ENCODE measurements around the gene MYO1C. TPM values are rescaled to one million over a fixed set of nuclear protein-coding genes. Genes with fewer than 3 reads are reported as not detected.
"Not testable (repeated sequence)": the region's sequence is repeated elsewhere in the genome, so short reads cannot be mapped to it uniquely, and the experiment has no call there.

Gene MYO1C
- total RNA-seq, 1 donor from 2014 or later, result 552 TPM

DNA sequence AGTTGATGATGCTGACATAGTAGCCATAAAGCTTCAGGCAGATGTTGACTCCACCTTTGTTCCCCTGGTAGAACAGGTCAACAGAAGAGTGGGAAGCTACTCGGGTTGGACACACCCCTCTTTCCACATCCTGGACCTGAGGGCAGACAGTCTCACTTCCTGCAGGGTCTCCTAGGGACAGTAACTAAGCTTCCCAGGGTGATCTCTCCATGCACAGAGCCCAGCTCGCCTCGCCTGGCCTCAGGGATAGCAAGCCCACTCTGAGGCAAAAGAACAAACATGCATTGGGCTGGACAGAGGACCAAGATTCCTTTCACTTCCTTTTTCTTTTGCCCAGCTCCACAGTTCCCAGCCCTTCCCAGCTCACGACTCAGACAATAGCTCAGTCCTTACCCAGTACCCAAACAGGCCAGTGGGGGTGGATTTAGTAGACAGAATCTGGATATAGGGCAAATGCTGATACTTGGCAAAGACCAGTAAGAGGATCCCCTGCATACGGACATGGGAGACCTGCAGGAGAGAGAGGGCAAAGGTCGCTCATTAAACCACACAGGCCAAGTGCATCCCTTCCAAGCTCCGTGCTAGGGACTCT lies 16.9 kb upstream of the MYO1C start:
- DNase-seq (ENCODE audit: low spot score), result no peak

- not testable (repeated sequence) for DNase-seq (ENCODE audit: low spot score)
Measured at GRCh38 chr17:1508709-1509108, 16.2 kb upstream of the MYO1C start.

DNA sequence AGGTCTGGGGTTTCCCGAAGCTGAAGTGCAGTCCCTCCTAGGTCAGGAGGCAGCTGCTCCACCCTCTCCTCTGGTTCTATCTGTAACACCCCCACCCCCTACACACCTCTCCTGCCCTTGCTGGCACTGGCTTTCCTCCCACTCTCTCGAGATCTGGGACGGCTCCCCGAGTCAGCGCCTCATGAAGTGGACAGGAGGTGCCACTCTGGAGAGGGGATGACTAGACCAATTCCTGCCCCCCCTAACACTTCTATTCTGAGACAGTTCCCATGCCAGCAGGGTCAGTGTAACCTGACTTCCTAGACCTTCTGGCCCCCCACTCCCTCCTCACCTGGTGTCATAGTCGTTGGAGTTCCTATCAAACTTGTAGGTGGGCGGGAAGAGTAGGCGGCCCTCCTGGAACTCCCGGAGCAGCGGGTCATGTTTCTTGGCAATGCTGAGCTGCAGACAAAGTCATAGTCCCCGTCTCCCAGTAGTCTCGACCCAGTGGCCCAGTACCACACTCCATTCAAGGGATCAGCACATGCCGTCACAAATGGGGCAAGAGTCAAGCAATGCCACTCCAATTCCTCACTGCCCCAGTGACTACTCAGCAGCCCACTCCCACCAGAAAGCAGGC lies 14.3 kb upstream of the MYO1C start:
- no peak for DNase-seq (ENCODE audit: low spot score)

- no peak for DNase-seq (ENCODE audit: low spot score)
Measured at GRCh38 chr17:1505586-1505985, 13.1 kb upstream of the MYO1C start.

DNA sequence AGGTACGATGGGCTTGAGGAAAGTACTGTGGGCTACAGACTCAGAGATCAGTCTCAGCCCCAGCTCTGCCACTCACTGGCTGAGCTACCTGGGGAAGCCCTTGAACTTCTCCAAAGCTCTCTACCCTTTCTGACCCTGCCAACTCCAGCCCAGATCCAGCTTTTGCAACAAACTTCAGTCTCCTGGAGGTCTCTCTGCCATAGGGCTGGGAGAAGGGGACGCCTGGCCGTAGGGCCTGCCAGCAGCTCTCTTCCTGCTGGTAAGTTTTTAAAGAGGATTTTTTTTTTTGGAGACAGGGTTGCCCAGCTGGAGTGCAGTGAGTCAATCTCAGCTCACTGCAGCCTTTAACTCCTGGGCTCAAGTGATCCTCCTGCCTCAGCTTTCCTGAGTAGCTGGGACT lies 12.4 kb upstream of the MYO1C start:
- no peak for DNase-seq (ENCODE audit: low spot score)

DNA sequence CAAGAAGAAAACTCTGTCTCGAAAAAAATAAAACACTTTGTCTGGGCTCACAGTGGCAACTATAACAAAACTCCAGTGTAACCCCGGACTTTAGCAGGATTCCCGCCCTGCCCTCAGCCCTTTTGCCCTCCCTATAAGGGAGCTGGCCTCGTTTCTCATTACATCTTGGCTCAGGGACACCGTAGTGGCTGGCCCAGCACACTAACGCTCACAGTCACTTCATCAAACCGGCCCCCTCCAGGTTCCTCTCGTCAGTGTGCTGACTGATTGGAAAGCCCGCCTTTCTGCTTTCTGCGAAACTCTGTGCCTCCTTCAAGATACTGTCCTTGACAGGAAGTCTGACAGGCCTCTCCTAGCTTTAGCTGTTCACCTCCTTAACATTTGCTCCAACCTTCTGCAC lies 11.2 kb upstream of the MYO1C start:
- no peak for DNase-seq (ENCODE audit: low spot score)

DNA sequence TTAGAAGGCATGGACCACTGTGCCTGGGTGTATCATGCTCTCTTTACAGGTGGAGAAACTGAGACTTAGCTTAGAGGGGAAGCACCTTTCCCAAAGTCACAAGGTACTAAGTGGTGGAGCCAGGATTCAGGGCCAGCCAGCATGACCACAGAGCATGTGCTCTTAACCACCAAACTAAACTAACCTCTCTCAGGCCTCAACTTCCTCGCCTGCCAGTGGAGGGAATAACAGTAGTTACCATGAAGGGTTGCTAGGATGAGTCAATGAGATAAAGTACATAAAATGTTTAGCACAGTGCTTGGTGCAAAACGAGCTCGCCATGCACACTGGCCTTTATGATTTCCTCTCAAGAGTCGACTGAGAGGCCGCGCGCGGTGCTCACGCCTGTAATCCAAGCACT lies 6.4 kb upstream of the MYO1C start:
- no peak for DNase-seq (ENCODE audit: low spot score)

GRCh38 chr17:1498233-1498632 lies 5.7 kb upstream of the MYO1C start:
- no peak for DNase-seq (ENCODE audit: low spot score)

- DNase-seq (ENCODE audit: low spot score), result no peak
Measured at GRCh38 chr17:1497831-1498230, 5.3 kb upstream of the MYO1C start.

GRCh38 chr17:1496869-1497268 lies 4.4 kb upstream of the MYO1C start:
- DNase-seq (ENCODE audit: low spot score), result no peak

- DNase-seq (ENCODE audit: low spot score), result no peak
Measured at GRCh38 chr17:1495265-1495989, 2.9 kb upstream of the MYO1C start.

GRCh38 chr17:1494736-1495253 lies 2.3 kb upstream of the MYO1C start:
- DNase-seq (ENCODE audit: low spot score), result no peak

DNA sequence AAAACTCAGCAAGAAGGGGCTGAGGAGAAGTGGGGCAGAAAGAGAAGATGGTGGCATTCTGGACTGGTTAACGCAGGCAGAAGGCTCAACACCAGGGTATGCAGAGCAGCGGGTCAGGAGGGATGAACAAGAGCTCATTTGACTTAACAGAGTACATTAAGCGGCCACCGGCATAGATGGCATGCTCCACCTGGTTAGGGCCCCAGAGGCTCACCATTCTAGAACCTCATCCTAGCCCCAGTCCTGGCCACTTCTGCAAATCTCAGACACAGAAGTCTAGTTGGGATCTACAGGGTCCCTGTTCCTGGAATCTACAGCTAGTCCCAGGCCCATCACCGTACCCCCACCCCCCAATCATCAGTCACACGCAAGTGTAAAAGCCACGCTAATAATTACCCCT lies 1.7 kb upstream of the MYO1C start:
- no peak for DNase-seq (ENCODE audit: low spot score)

DNA sequence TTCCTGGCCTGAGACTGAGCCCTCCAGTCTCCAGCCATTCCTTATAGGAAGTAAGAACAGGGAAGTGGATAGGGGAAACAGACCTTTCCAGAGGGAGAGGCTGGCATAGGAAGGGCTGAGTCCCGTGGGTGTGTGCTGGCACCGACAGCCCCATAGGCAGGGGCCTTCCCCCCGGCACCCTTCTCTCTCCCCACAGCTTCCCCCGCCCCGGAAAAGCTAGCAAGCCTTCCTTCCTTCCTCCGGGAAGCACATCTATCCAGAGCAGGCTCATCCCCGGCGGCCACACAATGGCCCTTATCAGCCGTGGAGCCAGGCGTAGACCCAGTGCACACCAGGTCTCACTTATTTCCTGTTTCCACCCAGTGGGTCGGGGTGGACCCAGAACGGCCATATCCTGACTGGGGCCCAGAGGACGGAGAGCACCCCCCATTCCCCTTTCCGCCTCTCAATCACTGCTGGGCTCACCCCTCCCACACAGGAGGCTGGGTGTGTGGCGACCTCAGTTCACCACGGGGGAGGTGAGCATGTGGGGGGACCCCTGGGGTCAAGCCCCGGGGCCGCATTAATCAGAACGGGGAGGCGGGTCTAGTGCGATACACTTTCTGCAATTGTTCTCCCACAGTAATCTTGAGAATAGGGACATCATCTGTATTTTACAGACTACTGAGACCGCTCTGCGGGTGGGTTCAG lies 950 bp upstream of the MYO1C start:
- no peak for DNase-seq (ENCODE audit: low spot score)

- no peak for DNase-seq (ENCODE audit: low spot score)
Measured at GRCh38 chr17:1491443-1492248, 840 bp downstream of the MYO1C start.

DNA sequence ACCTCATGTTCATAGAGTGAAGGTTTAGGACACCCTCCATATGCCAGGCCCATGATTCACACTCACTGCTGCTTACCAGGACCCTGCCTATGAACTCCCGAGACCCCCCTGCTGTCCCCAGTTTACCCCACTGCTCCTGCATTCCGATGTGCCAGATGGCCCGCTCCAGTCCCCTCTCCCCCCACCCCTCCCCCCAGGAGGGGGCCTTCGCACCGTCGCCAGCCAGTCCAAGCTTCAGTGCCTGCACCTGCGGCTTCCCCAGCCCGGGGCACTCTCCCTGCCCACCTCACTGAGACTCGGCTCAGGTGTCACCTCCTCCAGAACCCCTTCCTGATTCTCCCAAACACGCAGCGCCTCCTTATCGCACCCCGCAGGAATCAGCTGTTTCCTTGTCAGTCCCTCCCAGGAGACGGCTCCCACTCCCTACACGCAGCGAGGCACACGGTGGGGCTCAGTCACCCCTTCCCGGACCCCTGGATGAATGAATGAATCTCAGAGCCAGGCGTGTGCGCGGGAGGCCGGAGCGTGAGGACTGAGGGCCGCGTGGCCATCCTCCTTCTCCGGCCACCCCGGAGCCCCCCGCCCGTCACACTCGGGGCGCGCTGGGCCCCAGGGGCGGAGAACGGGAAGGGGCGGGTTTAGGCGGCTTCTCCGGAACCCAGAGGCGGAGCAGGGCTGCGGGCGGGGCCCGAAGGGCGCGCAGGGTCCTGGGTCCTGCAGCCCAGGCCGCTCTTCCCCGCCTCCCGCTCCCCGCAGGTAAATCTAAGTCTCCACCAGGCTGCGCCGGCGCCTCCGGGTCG lies 1.6 kb downstream of the MYO1C start:
- peak; percentile 92 for DNase-seq (ENCODE audit: low spot score)

DNA sequence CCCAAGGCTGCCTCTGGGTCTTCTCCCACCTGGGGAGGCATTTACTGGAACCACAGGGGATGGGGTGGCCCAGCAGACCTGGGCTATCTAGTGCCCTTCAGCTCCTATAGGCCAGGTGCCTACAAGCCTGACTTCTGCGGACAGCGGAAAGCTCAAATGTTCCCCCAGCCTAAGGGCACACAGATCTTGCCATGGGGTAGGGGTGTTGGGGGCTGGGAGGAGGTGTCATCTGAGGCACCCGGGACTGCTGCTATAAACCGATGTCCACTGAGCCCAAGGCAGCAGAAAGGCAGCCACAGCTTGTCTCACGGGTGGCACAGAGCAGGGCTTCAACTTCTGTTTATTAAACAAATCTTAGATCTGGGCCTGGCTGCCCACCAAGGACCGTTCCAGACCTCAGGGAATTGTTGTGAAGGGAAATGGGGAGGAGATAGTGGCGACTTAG lies 3.6 kb downstream of the MYO1C start:
- no peak for DNase-seq (ENCODE audit: low spot score)

DNA sequence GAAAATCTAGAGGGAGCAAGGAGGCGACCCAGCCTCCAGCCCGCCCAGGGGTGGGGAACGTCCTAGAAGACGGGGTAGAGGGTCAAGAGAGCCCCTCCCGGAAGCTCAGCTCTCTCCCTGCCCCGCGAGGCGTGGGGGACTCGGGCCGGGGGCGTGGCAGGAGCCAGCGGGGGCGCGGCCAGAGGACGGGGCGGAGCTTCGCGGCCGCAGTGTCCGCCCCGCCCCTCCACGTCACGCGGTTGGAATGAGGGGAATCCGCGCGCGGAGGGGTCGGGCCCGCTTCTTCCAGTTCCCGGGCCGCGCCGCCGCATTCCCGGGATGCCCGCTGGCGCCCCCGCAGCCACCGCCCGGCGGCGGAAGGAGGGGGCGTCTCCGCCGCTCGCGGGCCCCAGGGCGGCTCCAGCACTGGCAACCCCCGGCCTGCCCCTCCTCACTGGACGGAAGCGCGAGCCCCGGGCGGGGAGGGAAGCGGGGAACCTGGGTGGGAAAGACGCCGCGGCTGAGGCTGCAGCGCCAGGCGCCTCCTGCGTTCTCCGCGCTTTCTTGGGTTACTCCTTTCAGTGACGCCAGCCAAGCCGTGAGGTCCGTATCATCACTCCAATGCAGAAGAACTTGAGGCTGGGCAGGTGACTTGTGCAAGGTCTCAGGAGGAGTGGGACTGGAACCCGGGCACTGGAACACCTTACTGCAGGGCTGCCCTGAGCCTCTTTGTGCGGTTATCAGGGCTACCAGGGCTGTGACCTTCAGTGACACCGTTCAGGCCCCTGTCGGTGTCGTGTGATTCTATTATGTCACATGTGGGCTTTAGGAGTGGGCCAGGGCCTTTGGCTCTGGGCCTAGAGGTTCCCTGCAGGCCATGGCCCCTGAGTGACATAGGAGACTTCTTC lies 4.3 kb downstream of the MYO1C start:
- DNase-seq (ENCODE audit: low spot score), result peak; percentile 94

Measured in mesenteric fat pad (tissue), 1 donor.